ENCODE data around the gene ETV5.

DNA sequence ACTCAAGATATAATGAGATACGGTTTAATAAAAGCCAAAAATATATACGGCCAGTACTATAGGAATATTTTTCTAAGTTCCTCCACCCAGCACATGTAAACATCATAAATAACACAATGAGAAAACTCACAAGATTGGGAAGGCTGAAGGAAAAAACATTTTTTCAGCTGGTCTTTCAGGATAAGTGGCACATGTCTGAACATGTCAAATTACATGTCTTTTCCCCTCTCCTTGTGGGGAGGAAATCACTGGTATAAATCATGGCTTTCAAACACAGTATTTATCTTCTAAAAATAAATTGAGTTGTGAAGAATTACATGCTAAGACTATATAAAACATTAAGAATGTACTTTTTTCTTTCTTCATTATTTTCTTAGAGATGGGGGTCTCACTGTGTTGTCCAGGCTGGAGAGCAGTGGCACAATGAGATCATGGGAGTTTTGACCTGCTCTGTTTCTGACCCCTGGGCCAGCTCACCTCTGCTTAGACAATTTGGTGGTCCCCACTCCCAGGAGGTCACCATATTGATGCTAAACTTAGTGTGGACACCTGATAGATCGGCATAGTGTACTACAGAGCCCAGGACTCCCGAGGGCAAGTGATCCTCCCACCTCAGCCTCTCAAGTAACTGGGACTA is 32.8 kb downstream of the ETV5 start:
- TF ChIP-seq, protein P1, sequence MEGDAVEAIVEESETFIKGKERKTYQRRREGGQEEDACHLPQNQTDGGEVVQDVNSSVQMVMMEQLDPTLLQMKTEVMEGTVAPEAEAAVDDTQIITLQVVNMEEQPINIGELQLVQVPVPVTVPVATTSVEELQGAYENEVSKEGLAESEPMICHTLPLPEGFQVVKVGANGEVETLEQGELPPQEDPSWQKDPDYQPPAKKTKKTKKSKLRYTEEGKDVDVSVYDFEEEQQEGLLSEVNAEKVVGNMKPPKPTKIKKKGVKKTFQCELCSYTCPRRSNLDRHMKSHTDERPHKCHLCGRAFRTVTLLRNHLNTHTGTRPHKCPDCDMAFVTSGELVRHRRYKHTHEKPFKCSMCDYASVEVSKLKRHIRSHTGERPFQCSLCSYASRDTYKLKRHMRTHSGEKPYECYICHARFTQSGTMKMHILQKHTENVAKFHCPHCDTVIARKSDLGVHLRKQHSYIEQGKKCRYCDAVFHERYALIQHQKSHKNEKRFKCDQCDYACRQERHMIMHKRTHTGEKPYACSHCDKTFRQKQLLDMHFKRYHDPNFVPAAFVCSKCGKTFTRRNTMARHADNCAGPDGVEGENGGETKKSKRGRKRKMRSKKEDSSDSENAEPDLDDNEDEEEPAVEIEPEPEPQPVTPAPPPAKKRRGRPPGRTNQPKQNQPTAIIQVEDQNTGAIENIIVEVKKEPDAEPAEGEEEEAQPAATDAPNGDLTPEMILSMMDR (conservative IDR thresholded peaks at IDR 0.05; ENCODE audit: low read depth, low read length): no peak
- TF ChIP-seq EZH2 (IDR thresholded peaks at IDR 0.05; ENCODE audit: borderline replicate concordance, low read depth, low read length, poor library complexity, severe bottlenecking): no peak

Data from A673 (cell line).